HepG2 (cell line): Measurements from ENCODE around the gene PDS5B. TPM values are rescaled to one million over a fixed set of nuclear protein-coding genes. Genes with fewer than 3 reads are reported as not detected.

Source experiments
- ATAC-seq: fragments of 200-7000 bp; cut with Tn5 transposase; 3 replicates; pipeline ENCODE4 v1.9.1; 2020; ENCODE audit warnings: mild to moderate bottlenecking, moderate library complexity
- BruUV-seq: library from RNA; stranded (reverse); fragments of 400-500 nt; replicated peaks from 2 replicates; lab custom pipeline; 2021; lab: Mats Ljungman, UMichigan
- CTCF ChIA-PET: fragments of 300-600 bp; formaldehyde crosslinking; extraction: SDS; loops from one replicate; lab custom pipeline; 2021; ENCODE audit warnings: low total read pairs, inconsistent platforms, low intra/inter-chr PET ratio; lab: Yijun Ruan, JAX
- POLR2A ChIA-PET: fragments of 350-600 bp; sonication (Branson Sonifier 250); formaldehyde crosslinking; loops from one replicate; lab custom pipeline; 2020; ENCODE audit warnings: antibody characterized with exemption, inconsistent platforms; lab: Yijun Ruan, JAX
- DNase-seq: peaks from one replicate; pipeline ENCODE4 v3.0.0-alpha.2; 2015; ENCODE audit warnings: low spot score
- FAIRE-seq: peaks from 3 replicates; lab custom pipeline; 2011; peaks lifted over from hg19 to GRCh38; lab: Jason Lieb, UNC
- H2AFZ ChIP-seq: one replicate; pipeline ENCODE4 v1.6.1; 2011; ENCODE audit warnings: low read length, inconsistent platforms
- H3K27ac ChIP-seq: fragments of 300-600 bp; 3 replicates; pipeline ENCODE4 v1.8.0; 2011; ENCODE audit warnings: mixed run types, mild to moderate bottlenecking, mixed read lengths, low read length, inconsistent platforms; ENCODE audit not compliant: insufficient read depth; ENCODE audit errors: extremely low read length
- H3K27me3 ChIP-seq, 2 experiments: fragments of 200-600 bp in 1 of 2; 2 replicates in 1 of 2; 3 replicates in 1 of 2; pipeline versions ENCODE4 v1.6.0 to v1.8.0; 2011; ENCODE audit warnings: low read length in 2 of 2, mild to moderate bottlenecking in 2 of 2, moderate library complexity in 2 of 2, inconsistent platforms in 1 of 2; ENCODE audit not compliant: insufficient read depth in 2 of 2, control insufficient read depth in 1 of 2
- H3K36me3 ChIP-seq, 2 experiments: fragments of 200-600 bp in 1 of 2; replicated peaks in 1 of 2; 2 replicates in 1 of 2; 3 replicates in 1 of 2; pipeline versions ENCODE4 v1.5.1 to v1.8.0; 2011; ENCODE audit warnings: low read length in 2 of 2, inconsistent platforms in 1 of 2; ENCODE audit not compliant: insufficient read depth in 2 of 2, control insufficient read depth in 1 of 2
- H3K4me1 ChIP-seq: 2 replicates; pipeline ENCODE4 v1.5.1; 2012; ENCODE audit warnings: low read length, inconsistent platforms; ENCODE audit not compliant: insufficient read depth
- H3K4me2 ChIP-seq: 2 replicates; pipeline ENCODE4 v1.6.0; 2011; ENCODE audit warnings: low read depth, low read length, inconsistent platforms
- H3K4me3 ChIP-seq, 3 experiments: fragments of 200-600 bp in 1 of 3; sonication (generic), shearing (Covaris generic) in 1 of 3; replicated peaks in 1 of 3; 2 replicates each; pipeline ENCODE4 v1.5.1; 2011 to 2016; ENCODE audit warnings: low read length in 3 of 3, inconsistent platforms in 2 of 3, low read depth in 2 of 3, mild to moderate bottlenecking in 2 of 3, control low read depth in 1 of 3, mixed read lengths in 1 of 3; ENCODE audit not compliant: insufficient read depth in 1 of 3
- H3K79me2 ChIP-seq: one replicate; pipeline ENCODE4 v1.6.1; 2011; ENCODE audit warnings: low read length, inconsistent platforms; ENCODE audit not compliant: insufficient read depth
- H3K9ac ChIP-seq: 2 replicates; pipeline ENCODE4 v1.6.0; 2011; ENCODE audit warnings: mild to moderate bottlenecking, low read depth, low read length, inconsistent platforms; ENCODE audit not compliant: insufficient read depth
- H3K9me3 ChIP-seq: 2 replicates; pipeline ENCODE4 v1.5.1; 2012; ENCODE audit warnings: mild to moderate bottlenecking, low read length
- H4K20me1 ChIP-seq: 2 replicates; pipeline ENCODE4 v1.6.0; 2011; ENCODE audit warnings: inconsistent platforms, mild to moderate bottlenecking, low read length, moderate library complexity; ENCODE audit not compliant: insufficient read depth
- ARID5B ChIP-seq: IDR thresholded peaks from 2 replicates; pipeline ENCODE4 v1.4.0; 2020; ENCODE audit warnings: mild to moderate bottlenecking, missing genetic modification reagents
- BRD4 ChIP-seq: sonication (generic); formaldehyde crosslinking; IDR thresholded peaks from 2 replicates; pipeline ENCODE4 v1.4.0; 2020; ENCODE audit warnings: missing genetic modification reagents
- HOMEZ ChIP-seq: IDR thresholded peaks from 2 replicates; pipeline ENCODE4 v1.6.1; 2016; ENCODE audit warnings: low read depth
- ISX ChIP-seq: sonication (generic); formaldehyde crosslinking; conservative IDR thresholded peaks from 2 replicates; pipeline ENCODE4 v1.5.0; 2020; ENCODE audit warnings: missing genetic modification reagents
- LCORL ChIP-seq, 2 experiments: fragments of 450-650 bp in 1 of 2; sonication (generic) in 1 of 2; formaldehyde crosslinking in 1 of 2; IDR thresholded peaks; 2 replicates each; pipeline versions ENCODE4 v1.5.0 to v1.6.1; 2017 to 2020; ENCODE audit warnings: antibody characterized with exemption in 1 of 2, missing genetic modification reagents in 1 of 2
- PAX8 ChIP-seq: sonication (generic); formaldehyde crosslinking; IDR thresholded peaks from 2 replicates; pipeline ENCODE4 v1.8.0; 2022; ENCODE audit warnings: mild to moderate bottlenecking, missing genetic modification reagents, borderline replicate concordance
- PHF5A ChIP-seq: IDR thresholded peaks from one replicate; pipeline ENCODE4 v1.6.1; 2018; ENCODE audit warnings: low read depth, missing genetic modification reagents; ENCODE audit not compliant: unreplicated experiment
- PLSCR1 ChIP-seq: sonication (generic); formaldehyde crosslinking; IDR thresholded peaks from 2 replicates; pipeline ENCODE4 v1.5.0; 2020; ENCODE audit warnings: missing genetic modification reagents, mild to moderate bottlenecking, borderline replicate concordance
- POGK ChIP-seq: sonication (generic); formaldehyde crosslinking; conservative IDR thresholded peaks from 2 replicates; pipeline ENCODE4 v1.8.0; 2022; ENCODE audit warnings: mild to moderate bottlenecking, moderate library complexity, missing genetic modification reagents
- RBAK ChIP-seq: sonication (generic); formaldehyde crosslinking; IDR thresholded peaks from 2 replicates; pipeline ENCODE4 v1.5.1; 2020; ENCODE audit warnings: mild to moderate bottlenecking, missing genetic modification reagents
- SKI ChIP-seq: fragments of 450-650 bp; IDR thresholded peaks from one replicate; pipeline ENCODE4 v1.6.1; 2018; ENCODE audit warnings: mild to moderate bottlenecking; ENCODE audit not compliant: partially characterized antibody
- ZMYM4 ChIP-seq: sonication (generic); formaldehyde crosslinking; IDR thresholded peaks from 2 replicates; pipeline ENCODE4 v1.8.1; 2023; ENCODE audit warnings: mild to moderate bottlenecking, missing genetic modification reagents
- ZNF234 ChIP-seq: sonication (generic); formaldehyde crosslinking; conservative IDR thresholded peaks from 2 replicates; pipeline ENCODE4 v1.5.1; 2020; ENCODE audit warnings: mild to moderate bottlenecking, missing genetic modification reagents
- ZNF331 ChIP-seq: sonication (generic); formaldehyde crosslinking; IDR thresholded peaks from 2 replicates; pipeline ENCODE4 v1.4.0; 2020; ENCODE audit warnings: missing genetic modification reagents
- ZNF44 ChIP-seq: sonication (generic); formaldehyde crosslinking; IDR thresholded peaks from 2 replicates; pipeline ENCODE4 v1.5.1; 2020; ENCODE audit warnings: mild to moderate bottlenecking, missing genetic modification reagents
- ZNF550 ChIP-seq: sonication (generic); formaldehyde crosslinking; IDR thresholded peaks from 2 replicates; pipeline ENCODE4 v1.4.0; 2020; ENCODE audit warnings: mild to moderate bottlenecking, missing genetic modification reagents, borderline replicate concordance
- ZNF563 ChIP-seq: sonication (generic); formaldehyde crosslinking; IDR thresholded peaks from 2 replicates; pipeline ENCODE4 v1.8.0; 2022; ENCODE audit warnings: mild to moderate bottlenecking, moderate library complexity, missing genetic modification reagents
- in situ Hi-C: cut with HindIII; loops from 2 replicates; pipeline ENCODE4 v1.10.0; 2017; ENCODE audit warnings: low pct_unique_long_range_greater_than_20kb; ENCODE audit not compliant: extremely low pct_ligation_motif_present
- intact Hi-C: fragments of 100-400 bp; cut with micrococcal nuclease; formaldehyde crosslinking; loops from one replicate; pipeline ENCODE4 v1.10.0; 2022; ENCODE audit not compliant: unreplicated experiment
- polyA plus RNA-seq, 8 experiments: library from polyadenylated mRNA; depleted of rRNA in 3 of 8; stranded (reverse) in 7 of 8; unstranded in 1 of 8; fragments of >200 nt; fragmentation: Illumina TruSeq in 4 of 8; extraction: Trizol in 4 of 8; gene quantifications; 2 replicates each; pipeline versions ENCODE4 v1.2.1 to v1.2.3, GENCODE V29; 2011 to 2016; ENCODE audit warnings: low read depth in 4 of 8, missing spikeins in 1 of 8, mixed read lengths in 1 of 8; ENCODE audit not compliant: insufficient read depth in 1 of 8
- total RNA-seq, 5 experiments: library from RNA; depleted of rRNA; stranded (reverse); fragments of >200 nt; fragmentation: Illumina TruSeq; extraction: Trizol; gene quantifications; 2 replicates each; pipeline ENCODE4 v1.2.3, GENCODE V29; 2016; ENCODE audit warnings: low read depth in 1 of 5

Gene PDS5B
- total and polyA plus RNA-seq, 2 of the 13 experiments (the other 11 are each of a cell fraction or from before 2014, with no cell fraction given), result 5.8 to 24.6 TPM

- no peak for TF ChIP-seq LCORL (IDR thresholded peaks at IDR 0.05)
- TF ChIP-seq LCORL (CRISPR knock-in tag; IDR thresholded peaks at IDR 0.05), result no peak
- no peak for TF ChIP-seq PAX8
- no peak for TF ChIP-seq ZNF563
- no peak for TF ChIP-seq ZNF234 (CRISPR knock-in tag)
- no peak for TF ChIP-seq ZNF550 (CRISPR knock-in tag)
- no peak for TF ChIP-seq BRD4 (CRISPR knock-in tag)
- TF ChIP-seq PLSCR1 (CRISPR knock-in tag), result no peak
- no peak for TF ChIP-seq ISX
- no peak for TF ChIP-seq POGK
Measured at GRCh38 chr13:32661685-32662084, 75.4 kb downstream of the PDS5B start (continued).

- H3K9me3 ChIP-seq, result no peaks in the 10 kb centered on the region
- POLR2A ChIA-PET, result no interaction called here
- no peak for FAIRE-seq
- H3K4me2 ChIP-seq, result no peak overlapping the region
- H2AFZ ChIP-seq, result no peak overlapping the region
- H3K27ac ChIP-seq, result no peak overlapping the region
- no TSS peak for BruUV-seq
- H3K4me3 ChIP-seq, result no peak overlapping the region
- in situ Hi-C loops (no loop called here), intact Hi-C loops (no loop called here)
- CTCF ChIA-PET, result no interaction called here
- no peaks in the 10 kb centered on the region for H3K27me3 ChIP-seq
- H4K20me1 ChIP-seq, result no peaks in the 10 kb centered on the region
- peaks cover 16% of the 10 kb centered on the region for H3K4me1 ChIP-seq
- peak; percentile 91 for ATAC-seq
- DNase-seq, result peak; percentile 68
- H3K9ac ChIP-seq, result no peak overlapping the region
- peaks cover 1 to 7% of the 10 kb centered on the region in 2 experiments; a peak in 2 of 5 replicates for H3K36me3 ChIP-seq
- H3K79me2 ChIP-seq, result no peaks in the 10 kb centered on the region
- TF ChIP-seq HOMEZ (CRISPR knock-in tag), result peak; percentile 30; the same call in 1 of the 2 replicates
- TF ChIP-seq ZNF331, result no peak
- TF ChIP-seq ZNF44 (CRISPR knock-in tag), result no peak
- peak; percentile 19; the same call in 1 of the 2 replicates for TF ChIP-seq ZMYM4 (CRISPR knock-in tag)
- TF ChIP-seq SKI, result no peak
- no peak for TF ChIP-seq PHF5A
- TF ChIP-seq ARID5B (CRISPR knock-in tag), result peak; percentile 43; the same call in 1 of the 2 replicates
- peak; percentile 57; the same call in 1 of the 2 replicates for TF ChIP-seq RBAK (CRISPR knock-in tag)
Measured at GRCh38 chr13:32663660-32664059, 77.4 kb downstream of the PDS5B start.
